Measurements from ENCODE around the gene RRP1. TPM values are rescaled to one million over a fixed set of nuclear protein-coding genes. Genes with fewer than 3 reads are reported as not detected.

The RRP1 gene
- polyA plus RNA-seq, 1 of the 3 experiments (the other 2 are of a cell fraction) = 22.7 TPM

- Histone ChIP-seq H4K20me1 (ENCODE audit: insufficient read depth) (no peaks in the 10 kb centered on the region), H3K27me3 (ENCODE audit: insufficient read depth) (no peaks in the 10 kb centered on the region), H3K9me3 (no peaks in the 10 kb centered on the region), H3K4me1 (ENCODE audit: control insufficient read depth in 1 of 2, insufficient read depth in 2 of 2, low read depth in 1 of 2, low read length in 1 of 2) (peaks cover 0 to 6% of the 10 kb centered on the region in 2 experiments; a peak in 1 of 4 replicates), H3K4me2 (peak overlapping the region; percentile 33; the same call in 1 of the 2 replicates), H3K27ac (ENCODE audit: low read depth in 2 of 2, low read length in 1 of 2) (no peak overlapping the region), H3F3A (replicated peaks; ENCODE audit: insufficient read depth) (no peaks in the 10 kb centered on the region), H3K4me3 (ENCODE audit: low read depth in 2 of 2, low read length in 1 of 2) (peak overlapping the region in 1 of 2 experiments; percentile 32; a peak in 1 of 4 replicates), H3K9me2 (no peaks in the 10 kb centered on the region), H2AFZ (ENCODE audit: low read depth) (no peak overlapping the region), H3K36me3 (replicated peaks in 1 of 2; ENCODE audit: control insufficient read depth in 1 of 2, insufficient read depth in 2 of 2, low read length in 1 of 2) (no peaks in the 10 kb centered on the region), H3K9ac (no peak overlapping the region), H3K79me2 (ENCODE audit: insufficient read depth) (no peaks in the 10 kb centered on the region)
- ChIA-PET POLR2A (no interaction called here), CTCF (interaction anchor here (0.5 to 2.0 kb wide), 36 partner anchors 9 to 494 kb away, joined by 3 to 8 read pairs (median 4); partner anchors contain the start of gene RRP1)
- TF ChIP-seq MAX (IDR thresholded peaks at IDR 0.05; ENCODE audit: low read depth) (no peak), SMC3 (IDR thresholded peaks at IDR 0.05; ENCODE audit: low read depth, low read length) (peak; percentile 80), RAD21 (IDR thresholded peaks at IDR 0.05; ENCODE audit: low read length) (peak; percentile 92)
- TF ChIP-seq, protein P1, sequence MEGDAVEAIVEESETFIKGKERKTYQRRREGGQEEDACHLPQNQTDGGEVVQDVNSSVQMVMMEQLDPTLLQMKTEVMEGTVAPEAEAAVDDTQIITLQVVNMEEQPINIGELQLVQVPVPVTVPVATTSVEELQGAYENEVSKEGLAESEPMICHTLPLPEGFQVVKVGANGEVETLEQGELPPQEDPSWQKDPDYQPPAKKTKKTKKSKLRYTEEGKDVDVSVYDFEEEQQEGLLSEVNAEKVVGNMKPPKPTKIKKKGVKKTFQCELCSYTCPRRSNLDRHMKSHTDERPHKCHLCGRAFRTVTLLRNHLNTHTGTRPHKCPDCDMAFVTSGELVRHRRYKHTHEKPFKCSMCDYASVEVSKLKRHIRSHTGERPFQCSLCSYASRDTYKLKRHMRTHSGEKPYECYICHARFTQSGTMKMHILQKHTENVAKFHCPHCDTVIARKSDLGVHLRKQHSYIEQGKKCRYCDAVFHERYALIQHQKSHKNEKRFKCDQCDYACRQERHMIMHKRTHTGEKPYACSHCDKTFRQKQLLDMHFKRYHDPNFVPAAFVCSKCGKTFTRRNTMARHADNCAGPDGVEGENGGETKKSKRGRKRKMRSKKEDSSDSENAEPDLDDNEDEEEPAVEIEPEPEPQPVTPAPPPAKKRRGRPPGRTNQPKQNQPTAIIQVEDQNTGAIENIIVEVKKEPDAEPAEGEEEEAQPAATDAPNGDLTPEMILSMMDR (IDR thresholded peaks at IDR 0.05) = peak; percentile 92
- 18% methylated on average over 15 of the region's 23 CpGs for WGBS (ENCODE audit: low lambda C conversion rate)
- DNase-seq = peak; percentile 96
Observed at GRCh38 chr21:43810505-43811261, 21.3 kb downstream of the RRP1 start.

DNA sequence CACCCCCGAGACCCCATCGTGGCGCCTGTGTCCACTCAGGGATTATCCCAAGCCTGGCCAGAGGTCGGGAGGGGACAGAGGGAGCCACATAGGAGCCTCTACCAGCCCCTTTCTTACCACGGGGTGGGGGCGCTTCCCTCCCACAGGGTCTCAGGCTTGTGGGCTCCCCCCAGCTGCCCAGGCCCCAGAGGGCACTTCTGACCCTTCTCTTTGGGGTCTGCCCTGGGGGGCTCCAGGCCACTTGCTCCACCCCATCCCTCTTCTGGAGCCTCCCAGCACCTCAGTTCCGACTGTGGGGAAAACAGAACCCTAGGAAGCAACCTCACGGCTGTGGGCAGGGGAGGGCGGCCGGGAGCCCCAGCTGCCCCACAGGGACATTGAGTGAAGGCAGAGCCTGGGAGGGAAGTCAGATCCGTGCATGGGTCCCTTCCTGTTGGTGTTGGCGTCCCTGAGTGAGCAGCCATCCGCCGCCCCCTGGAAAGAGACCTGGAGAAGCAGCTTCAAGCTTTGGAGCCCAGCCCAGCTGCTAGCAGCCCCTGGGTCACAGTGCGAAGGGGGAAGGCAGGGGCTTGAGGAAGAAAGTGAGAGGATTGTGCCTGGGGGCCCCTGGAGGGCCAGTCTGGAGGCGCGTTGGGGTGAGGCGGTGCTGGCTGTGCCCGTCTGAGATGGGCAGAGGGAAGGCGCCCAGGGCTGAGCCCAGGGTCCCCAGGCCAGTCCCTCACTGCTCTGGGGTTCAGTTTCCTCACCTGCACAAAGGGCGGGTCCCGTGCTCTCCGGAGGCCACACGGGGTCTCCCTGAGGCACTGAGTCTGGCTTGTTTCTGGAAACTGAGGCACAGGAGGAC is 22.1 kb downstream of the RRP1 start:
- ChIA-PET CTCF (interaction anchor here (0.6 to 2.0 kb wide), 27 partner anchors 8 to 280 kb away, joined by 3 to 8 read pairs (median 4); no protein-coding TSS in a partner anchor), POLR2A (no interaction called here)
- Histone ChIP-seq H3K9ac (no peak overlapping the region), H3K27me3 (ENCODE audit: insufficient read depth) (no peaks in the 10 kb centered on the region), H3F3A (replicated peaks; ENCODE audit: insufficient read depth) (no peaks in the 10 kb centered on the region), H3K4me2 (peak overlapping the region; percentile 33; the same call in 1 of the 2 replicates), H3K4me1 (ENCODE audit: control insufficient read depth in 1 of 2, insufficient read depth in 2 of 2, low read depth in 1 of 2, low read length in 1 of 2) (peaks cover 0 to 6% of the 10 kb centered on the region in 2 experiments; a peak in 1 of 4 replicates), H3K36me3 (replicated peaks in 1 of 2; ENCODE audit: control insufficient read depth in 1 of 2, insufficient read depth in 2 of 2, low read length in 1 of 2) (no peaks in the 10 kb centered on the region), H3K9me3 (no peaks in the 10 kb centered on the region), H3K4me3 (ENCODE audit: low read depth in 2 of 2, low read length in 1 of 2) (no peak overlapping the region), H3K9me2 (no peaks in the 10 kb centered on the region), H3K79me2 (ENCODE audit: insufficient read depth) (no peaks in the 10 kb centered on the region), H4K20me1 (ENCODE audit: insufficient read depth) (no peaks in the 10 kb centered on the region), H2AFZ (ENCODE audit: low read depth) (no peak overlapping the region), H3K27ac (ENCODE audit: low read depth in 2 of 2, low read length in 1 of 2) (no peak overlapping the region)
- 100% methylated on average over 2 of the region's 24 CpGs for WGBS (ENCODE audit: low lambda C conversion rate)
- DNase-seq = no peak
- no peak for TF ChIP-seq SIN3A (IDR thresholded peaks at IDR 0.05; ENCODE audit: borderline replicate concordance, low read depth, low read length)
- TF ChIP-seq JUND (IDR thresholded peaks at IDR 0.05) = no peak
- no peak for TF ChIP-seq POLR2AphosphoS5 (IDR thresholded peaks at IDR 0.05; ENCODE audit: low read depth, low read length)
- no peak for TF ChIP-seq GATA2 (CRISPR knock-in tag; IDR thresholded peaks at IDR 0.05)
- no peak for TF ChIP-seq RFX5 (IDR thresholded peaks at IDR 0.05; ENCODE audit: low read length)
- TF ChIP-seq RXRA (IDR thresholded peaks at IDR 0.05; ENCODE audit: borderline replicate concordance, low read depth) = no peak
- no peak for TF ChIP-seq ELF1 (IDR thresholded peaks at IDR 0.05)
- TF ChIP-seq MEF2A (IDR thresholded peaks at IDR 0.05; ENCODE audit: borderline replicate concordance, low read depth) = no peak
- TF ChIP-seq, protein P1 (IDR thresholded peaks at IDR 0.05) = no peak
- TF ChIP-seq RAD21 (IDR thresholded peaks at IDR 0.05; ENCODE audit: low read length) = no peak
- TF ChIP-seq, protein P2, sequence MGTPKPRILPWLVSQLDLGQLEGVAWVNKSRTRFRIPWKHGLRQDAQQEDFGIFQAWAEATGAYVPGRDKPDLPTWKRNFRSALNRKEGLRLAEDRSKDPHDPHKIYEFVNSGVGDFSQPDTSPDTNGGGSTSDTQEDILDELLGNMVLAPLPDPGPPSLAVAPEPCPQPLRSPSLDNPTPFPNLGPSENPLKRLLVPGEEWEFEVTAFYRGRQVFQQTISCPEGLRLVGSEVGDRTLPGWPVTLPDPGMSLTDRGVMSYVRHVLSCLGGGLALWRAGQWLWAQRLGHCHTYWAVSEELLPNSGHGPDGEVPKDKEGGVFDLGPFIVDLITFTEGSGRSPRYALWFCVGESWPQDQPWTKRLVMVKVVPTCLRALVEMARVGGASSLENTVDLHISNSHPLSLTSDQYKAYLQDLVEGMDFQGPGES (IDR thresholded peaks at IDR 0.05; ENCODE audit: low read depth, low read length) = no peak
- TF ChIP-seq EP300 (IDR thresholded peaks at IDR 0.05; ENCODE audit: borderline replicate concordance in 1 of 2, low read depth in 1 of 2, low read length in 1 of 2) = no peak
- no peak for TF ChIP-seq TCF12 (IDR thresholded peaks at IDR 0.05)
- no peak for TF ChIP-seq TEAD4 (IDR thresholded peaks at IDR 0.05; ENCODE audit: borderline replicate concordance, insufficient read depth)
- TF ChIP-seq MAX (IDR thresholded peaks at IDR 0.05; ENCODE audit: low read depth) = no peak
- TF ChIP-seq MXI1 (IDR thresholded peaks at IDR 0.05; ENCODE audit: low read depth, low read length) = no peak
- no peak for TF ChIP-seq FOXJ3 (CRISPR knock-in tag; IDR thresholded peaks at IDR 0.05)
- TF ChIP-seq FOSL2 (IDR thresholded peaks at IDR 0.05; ENCODE audit: borderline replicate concordance, low read depth) = no peak
